RWPE1 (cell line): ENCODE data around the gene LYPD4.

ENCODE experiments used
- CTCF ChIA-PET: fragments of 350-600 bp; sonication (Branson Sonifier 250); formaldehyde crosslinking; extraction: SDS; loops from one replicate; lab custom pipeline; 2021; lab: Yijun Ruan, JAX
- POLR2A ChIA-PET: fragments of 400-600 bp; formaldehyde crosslinking; extraction: SDS; loops from one replicate; lab custom pipeline; 2020; ENCODE audit warnings: antibody characterized with exemption; ENCODE audit not compliant: low non-redundant PET; lab: Yijun Ruan, JAX
- DNase-seq: peaks from one replicate; pipeline ENCODE4 v3.0.0; 2012; ENCODE audit warnings: low spot score
- H3K27ac ChIP-seq: fragments of 450-650 bp; 2 replicates; pipeline ENCODE4 v1.5.1; 2017
- TF ChIP-seq, protein P1 (sequence below): fragments of 450-650 bp; conservative IDR thresholded peaks from 2 replicates; pipeline ENCODE4 v1.5.1; 2017; ENCODE audit warnings: low read depth, mild to moderate bottlenecking

Gene LYPD4

DNA sequence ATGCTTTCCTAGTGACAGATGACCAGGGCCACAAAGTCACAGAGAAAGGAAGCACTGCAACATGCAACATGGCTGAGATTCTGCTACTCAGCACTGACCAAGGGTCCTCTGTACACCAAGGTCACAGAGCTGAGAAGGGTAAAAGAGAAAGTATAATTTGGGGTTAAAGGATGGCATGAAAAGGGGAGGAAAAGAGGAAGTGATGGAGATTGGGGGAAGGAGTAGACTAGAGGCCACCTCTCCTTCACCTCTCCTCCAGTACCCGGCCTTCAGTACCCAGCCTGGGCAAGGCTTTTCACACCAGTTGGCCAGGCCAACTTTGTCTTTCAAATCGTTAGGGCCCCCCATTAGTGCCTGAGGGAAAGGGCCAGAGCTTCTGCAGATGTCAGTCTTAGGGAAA lies 9.3 kb upstream of the LYPD4 start:
- no peak for DNase-seq
- no peak overlapping the region for H3K27ac ChIP-seq
- ChIA-PET CTCF (no interaction called here), POLR2A (no interaction called here)
- TF ChIP-seq, protein P1, sequence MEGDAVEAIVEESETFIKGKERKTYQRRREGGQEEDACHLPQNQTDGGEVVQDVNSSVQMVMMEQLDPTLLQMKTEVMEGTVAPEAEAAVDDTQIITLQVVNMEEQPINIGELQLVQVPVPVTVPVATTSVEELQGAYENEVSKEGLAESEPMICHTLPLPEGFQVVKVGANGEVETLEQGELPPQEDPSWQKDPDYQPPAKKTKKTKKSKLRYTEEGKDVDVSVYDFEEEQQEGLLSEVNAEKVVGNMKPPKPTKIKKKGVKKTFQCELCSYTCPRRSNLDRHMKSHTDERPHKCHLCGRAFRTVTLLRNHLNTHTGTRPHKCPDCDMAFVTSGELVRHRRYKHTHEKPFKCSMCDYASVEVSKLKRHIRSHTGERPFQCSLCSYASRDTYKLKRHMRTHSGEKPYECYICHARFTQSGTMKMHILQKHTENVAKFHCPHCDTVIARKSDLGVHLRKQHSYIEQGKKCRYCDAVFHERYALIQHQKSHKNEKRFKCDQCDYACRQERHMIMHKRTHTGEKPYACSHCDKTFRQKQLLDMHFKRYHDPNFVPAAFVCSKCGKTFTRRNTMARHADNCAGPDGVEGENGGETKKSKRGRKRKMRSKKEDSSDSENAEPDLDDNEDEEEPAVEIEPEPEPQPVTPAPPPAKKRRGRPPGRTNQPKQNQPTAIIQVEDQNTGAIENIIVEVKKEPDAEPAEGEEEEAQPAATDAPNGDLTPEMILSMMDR, result no peak

DNA sequence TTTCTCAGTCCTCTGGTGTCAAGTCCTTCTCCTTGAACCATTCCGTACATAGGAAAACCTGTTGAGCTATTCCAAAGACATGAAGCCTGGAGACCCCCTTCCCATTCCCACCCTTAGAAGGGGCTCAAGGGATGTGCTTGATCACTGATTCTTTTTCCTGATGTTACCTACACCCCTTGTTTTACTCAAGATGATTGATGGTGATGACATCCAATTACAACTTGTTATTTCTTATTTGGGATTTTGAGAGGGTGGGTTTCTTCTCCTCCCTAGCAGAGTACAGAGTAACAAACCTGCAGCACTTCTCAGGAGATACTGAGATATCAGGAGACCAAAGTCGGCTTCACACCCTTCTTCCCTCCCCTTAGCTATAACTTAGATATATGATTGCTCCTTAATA lies 8.9 kb upstream of the LYPD4 start:
- POLR2A ChIA-PET, result interaction anchor here (0.6 kb wide), 1 partner anchor 1078 kb away, joined by 3 read pairs; the partner anchor contains the start of gene MIA
- CTCF ChIA-PET, result no interaction called here
- TF ChIP-seq, protein P1, result no peak
- DNase-seq, result no peak
- no peak overlapping the region for H3K27ac ChIP-seq

DNA sequence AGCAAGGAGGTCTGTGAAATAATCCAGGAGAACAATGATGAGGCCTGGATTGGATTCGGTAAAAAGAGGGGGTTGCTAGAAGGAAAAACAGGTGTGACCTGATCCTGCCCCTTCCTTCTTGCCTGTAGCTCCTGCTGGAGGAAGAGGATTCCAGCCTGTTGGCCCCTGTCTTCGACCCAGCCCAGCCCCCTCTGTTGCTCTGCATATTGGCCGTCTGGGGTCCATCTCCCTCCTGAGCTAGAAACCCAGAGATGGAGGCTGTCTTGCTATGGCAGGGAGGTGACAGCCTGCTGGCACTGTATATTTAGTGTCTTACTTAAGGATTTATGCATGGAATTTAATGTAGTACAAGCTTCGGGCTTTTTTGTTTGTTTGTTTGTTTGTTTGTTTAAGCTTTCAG lies 7.0 kb upstream of the LYPD4 start:
- ChIA-PET CTCF (interaction anchor here (0.7 to 1.4 kb wide), 2 partner anchors 16 to 166 kb away, joined by 3 to 4 read pairs; no protein-coding TSS in a partner anchor), POLR2A (no interaction called here)
- DNase-seq, result no peak
- TF ChIP-seq, protein P1, result no peak
- no peak overlapping the region for H3K27ac ChIP-seq

DNA sequence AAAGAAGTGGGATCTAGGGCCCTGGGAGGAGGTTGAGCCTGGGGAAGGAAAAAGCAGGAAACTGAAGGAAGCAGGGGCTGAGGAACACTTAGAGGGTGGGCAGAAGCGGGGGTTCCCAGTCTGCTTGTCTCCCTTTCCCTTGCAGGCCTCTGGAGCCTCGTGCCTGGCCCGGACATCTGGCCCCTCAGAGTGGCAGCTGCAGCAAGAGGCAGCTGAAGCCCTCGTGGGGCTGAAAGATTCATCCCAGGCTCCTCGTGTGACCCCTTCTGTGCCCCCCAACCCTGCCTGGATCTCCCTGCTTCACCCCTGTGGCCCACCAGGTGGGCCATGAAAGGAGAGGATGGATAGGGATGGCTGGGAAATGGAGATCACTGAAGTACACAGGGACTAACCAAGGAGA lies 5.9 kb upstream of the LYPD4 start:
- TF ChIP-seq, protein P1, result no peak
- ChIA-PET CTCF (interaction anchor here (0.6 to 1.4 kb wide), 3 partner anchors 14 to 457 kb away, joined by 3 to 4 read pairs (median 4); no protein-coding TSS in a partner anchor), POLR2A (no interaction called here)
- DNase-seq, result no peak
- no peak overlapping the region for H3K27ac ChIP-seq

DNA sequence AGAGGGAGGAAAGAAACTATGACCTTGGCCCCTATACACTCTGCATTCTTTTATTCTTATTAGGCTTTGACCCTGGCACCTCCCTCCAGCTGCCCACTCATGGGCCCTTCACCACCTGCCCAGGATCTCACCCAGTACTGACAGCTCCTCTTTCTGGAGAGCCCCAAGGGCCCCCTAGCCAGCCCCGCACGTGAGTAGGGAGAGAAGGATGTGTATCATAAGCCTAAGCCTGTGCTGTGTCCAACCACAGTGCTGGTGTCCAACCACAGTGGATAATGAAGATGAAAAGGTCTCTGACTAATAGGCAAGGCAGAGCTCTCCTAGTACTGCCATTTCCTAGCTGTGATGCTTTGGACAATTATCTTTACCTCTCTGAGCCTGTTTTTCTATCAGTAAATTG lies 4.6 kb upstream of the LYPD4 start:
- CTCF ChIA-PET, result interaction anchor here (0.7 kb wide), 1 partner anchor 1937 kb away, joined by 3 read pairs; no protein-coding TSS in a partner anchor
- H3K27ac ChIP-seq, result no peak overlapping the region
- TF ChIP-seq, protein P1, result no peak
- POLR2A ChIA-PET, result no interaction called here
- DNase-seq, result no peak

DNA sequence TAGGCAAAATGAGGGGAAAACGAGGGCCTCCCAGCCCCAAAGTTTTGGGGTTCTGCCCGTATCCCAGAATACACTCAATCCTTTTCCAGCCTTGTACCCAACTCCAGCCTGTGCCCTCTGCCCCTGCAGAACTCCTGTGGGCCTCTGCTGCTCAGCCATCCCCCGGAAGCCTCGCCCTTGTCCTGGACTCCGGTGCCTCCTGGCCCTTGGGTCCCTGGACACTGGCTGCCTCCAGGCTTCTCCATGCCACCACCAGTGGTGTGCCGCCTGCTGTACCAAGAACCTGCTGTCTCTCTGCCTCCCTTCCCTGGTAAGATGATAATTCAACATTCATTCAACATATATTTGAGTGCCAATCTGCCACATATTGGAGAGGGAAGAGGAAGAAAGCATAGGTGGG lies 4.2 kb upstream of the LYPD4 start:
- TF ChIP-seq, protein P1, result no peak
- ChIA-PET CTCF (interaction anchor here (1.0 kb wide), 1 partner anchor 14 kb away, joined by 3 read pairs; no protein-coding TSS in a partner anchor), POLR2A (no interaction called here)
- DNase-seq, result no peak
- H3K27ac ChIP-seq, result no peak overlapping the region
